ENCODE results near the gene PRIMPOL.

PRIMPOL gene

DNA sequence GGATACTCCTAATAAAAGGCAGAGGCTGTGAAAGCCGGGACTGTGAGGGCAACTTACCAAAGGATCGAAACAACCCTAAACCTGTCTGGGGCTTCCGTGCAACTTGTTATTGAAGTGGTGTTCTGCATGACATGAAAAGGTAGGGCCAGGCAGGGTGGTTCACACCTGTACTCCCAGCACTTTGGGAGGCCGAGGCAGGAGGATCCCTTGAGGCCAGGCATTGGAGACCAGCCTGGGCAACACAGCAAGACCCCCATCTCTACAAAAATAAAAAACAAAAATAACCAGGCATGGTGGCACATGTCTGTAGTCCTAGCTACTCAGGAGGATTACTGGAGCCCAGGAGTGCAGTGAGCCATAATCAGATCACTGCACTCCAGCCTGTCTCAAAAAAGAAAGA, 12.6 kb upstream of the PRIMPOL start:
- 59% methylated on average over 3 of the region's 4 CpGs for WGBS
- Histone ChIP-seq H3K27ac (ENCODE audit: low read length, poor library complexity, severe bottlenecking) (no peak overlapping the region), H3K4me3 (ENCODE audit: insufficient read depth in 1 of 2, low read depth in 1 of 2, low read length in 2 of 2) (no peak overlapping the region), H2BK120ac (ENCODE audit: low read depth, low read length) (no peak overlapping the region), H4K8ac (ENCODE audit: low read length) (no peak overlapping the region), H3K18ac (ENCODE audit: low read depth in 1 of 2, low read length in 2 of 2) (no peak overlapping the region), H2AFZ (ENCODE audit: low read depth, low read length) (no peak overlapping the region), H2BK5ac (ENCODE audit: low read depth, low read length, poor library complexity, severe bottlenecking) (no peak overlapping the region), H3K4me1 (ENCODE audit: control insufficient read depth, insufficient read depth, low read depth, low read length) (peaks cover 2% of the 10 kb centered on the region), H2BK12ac (ENCODE audit: low read length in 2 of 2) (no peak overlapping the region), H3K4me2 (ENCODE audit: low read length, poor library complexity, severe bottlenecking) (no peak overlapping the region), H3K4ac (ENCODE audit: low read depth in 1 of 2, low read length in 2 of 2) (no peak overlapping the region), H3K27me3 (ENCODE audit: control insufficient read depth in 1 of 2, insufficient read depth in 1 of 2, low read length in 2 of 2) (no peaks in the 10 kb centered on the region), H3K23ac (ENCODE audit: low read length in 2 of 2) (no peak overlapping the region), H4K91ac (ENCODE audit: low read length) (no peak overlapping the region), H2BK15ac (ENCODE audit: low read depth, poor library complexity, severe bottlenecking) (no peak overlapping the region), H3K9ac (ENCODE audit: low read length) (no peak overlapping the region), H3K36me3 (ENCODE audit: control insufficient read depth in 1 of 2, insufficient read depth in 2 of 2, low read depth in 1 of 2, low read length in 2 of 2) (peaks cover 23 to 88% of the 10 kb centered on the region in 2 experiments), H3K79me1 (replicated peaks; ENCODE audit: low read length, poor library complexity, severe bottlenecking) (peaks cover 9% of the 10 kb centered on the region), H3K9me3 (ENCODE audit: control insufficient read depth, low read length) (no peaks in the 10 kb centered on the region), H3K14ac (ENCODE audit: low read length in 2 of 2) (no peak overlapping the region), H2AK5ac (ENCODE audit: low read length, severe bottlenecking) (no peak overlapping the region)
- DNase-seq = no peak

DNA sequence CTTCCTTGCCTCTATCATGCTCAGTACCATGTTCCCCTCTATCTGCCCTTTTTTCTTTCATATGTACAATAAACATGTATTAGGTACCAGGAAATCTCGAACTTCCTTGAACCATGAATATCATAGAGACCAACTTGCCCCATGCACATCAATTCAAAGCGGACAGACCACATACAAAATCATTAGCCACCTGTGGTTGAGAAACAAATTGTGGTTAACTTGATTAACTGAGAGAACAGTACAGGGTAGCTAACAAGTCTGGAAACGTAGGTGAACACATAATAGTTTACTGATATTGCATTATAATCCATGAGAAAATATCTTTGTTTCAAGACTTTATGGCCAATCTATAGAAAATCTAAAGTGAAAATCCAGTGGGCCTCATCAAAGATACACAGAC, 8.5 kb upstream of the PRIMPOL start:
- Histone ChIP-seq H3K4ac (ENCODE audit: low read depth in 1 of 2, low read length in 2 of 2) (no peak overlapping the region), H2BK5ac (ENCODE audit: low read depth, low read length, poor library complexity, severe bottlenecking) (no peak overlapping the region), H3K14ac (ENCODE audit: low read length in 2 of 2) (no peak overlapping the region), H3K23ac (ENCODE audit: low read length in 2 of 2) (no peak overlapping the region), H2BK120ac (ENCODE audit: low read depth, low read length) (no peak overlapping the region), H3K9ac (ENCODE audit: low read length) (no peak overlapping the region), H3K4me3 (ENCODE audit: insufficient read depth in 1 of 2, low read depth in 1 of 2, low read length in 2 of 2) (no peak overlapping the region), H3K4me1 (ENCODE audit: control insufficient read depth, insufficient read depth, low read depth, low read length) (peaks cover 4% of the 10 kb centered on the region), H2AFZ (ENCODE audit: low read depth, low read length) (no peak overlapping the region), H3K27ac (ENCODE audit: low read length, poor library complexity, severe bottlenecking) (no peak overlapping the region), H3K27me3 (ENCODE audit: control insufficient read depth in 1 of 2, insufficient read depth in 1 of 2, low read length in 2 of 2) (no peaks in the 10 kb centered on the region), H2BK12ac (ENCODE audit: low read length in 2 of 2) (no peak overlapping the region), H3K79me1 (replicated peaks; ENCODE audit: low read length, poor library complexity, severe bottlenecking) (peaks cover 6% of the 10 kb centered on the region), H2BK15ac (ENCODE audit: low read depth, poor library complexity, severe bottlenecking) (no peak overlapping the region), H3K4me2 (ENCODE audit: low read length, poor library complexity, severe bottlenecking) (no peak overlapping the region), H3K18ac (ENCODE audit: low read depth in 1 of 2, low read length in 2 of 2) (no peak overlapping the region), H4K8ac (ENCODE audit: low read length) (no peak overlapping the region), H3K36me3 (ENCODE audit: control insufficient read depth in 1 of 2, insufficient read depth in 2 of 2, low read depth in 1 of 2, low read length in 2 of 2) (peaks cover 16 to 62% of the 10 kb centered on the region in 2 experiments), H2AK5ac (ENCODE audit: low read length, severe bottlenecking) (no peak overlapping the region), H4K91ac (ENCODE audit: low read length) (no peak overlapping the region), H3K9me3 (ENCODE audit: control insufficient read depth, low read length) (no peaks in the 10 kb centered on the region)
- DNase-seq = no peak
- 100% methylated on average over 2 of the region's 3 CpGs for WGBS

DNA sequence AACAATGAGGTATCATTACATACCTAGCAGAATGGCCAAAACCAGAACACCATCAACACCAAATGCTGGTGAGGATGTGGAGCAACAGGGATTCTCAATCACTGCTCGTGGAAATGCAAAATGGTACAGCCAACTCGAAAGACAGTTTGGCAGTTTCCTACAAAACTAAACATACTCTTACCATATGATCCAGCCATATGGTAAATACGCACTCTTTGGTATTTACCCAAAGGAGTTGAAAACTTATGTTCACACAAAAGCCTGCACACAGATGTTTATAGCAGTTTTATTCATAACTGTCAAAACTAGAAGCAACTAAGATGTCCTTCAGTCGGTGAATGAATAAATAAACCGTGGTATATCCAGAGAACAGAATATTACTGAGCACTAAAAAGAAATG, 8.1 kb upstream of the PRIMPOL start:
- H3K27me3 ChIP-seq (ENCODE audit: control insufficient read depth in 1 of 2, insufficient read depth in 1 of 2, low read length in 2 of 2) = no peaks in the 10 kb centered on the region
- no peak overlapping the region for H2AK5ac ChIP-seq (ENCODE audit: low read length, severe bottlenecking)
- H2BK5ac ChIP-seq (ENCODE audit: low read depth, low read length, poor library complexity, severe bottlenecking) = no peak overlapping the region
- no peak overlapping the region for H3K14ac ChIP-seq (ENCODE audit: low read length in 2 of 2)
- DNase-seq = no peak
- no peak overlapping the region for H3K4ac ChIP-seq (ENCODE audit: low read depth in 1 of 2, low read length in 2 of 2)
- H3K36me3 ChIP-seq (ENCODE audit: control insufficient read depth in 1 of 2, insufficient read depth in 2 of 2, low read depth in 1 of 2, low read length in 2 of 2) = peaks cover 14 to 62% of the 10 kb centered on the region in 2 experiments
- no peak overlapping the region for H3K23ac ChIP-seq (ENCODE audit: low read length in 2 of 2)
- H3K9me3 ChIP-seq (ENCODE audit: control insufficient read depth, low read length) = no peaks in the 10 kb centered on the region
- no peak overlapping the region for H2AFZ ChIP-seq (ENCODE audit: low read depth, low read length)
- no peak overlapping the region for H4K8ac ChIP-seq (ENCODE audit: low read length)
- WGBS = 100% methylated on average over 3 of the region's 5 CpGs
- no peak overlapping the region for H2BK12ac ChIP-seq (ENCODE audit: low read length in 2 of 2)
- no peak overlapping the region for H3K27ac ChIP-seq (ENCODE audit: low read length, poor library complexity, severe bottlenecking)
- H3K4me1 ChIP-seq (ENCODE audit: control insufficient read depth, insufficient read depth, low read depth, low read length) = peaks cover 4% of the 10 kb centered on the region
- H3K18ac ChIP-seq (ENCODE audit: low read depth in 1 of 2, low read length in 2 of 2) = no peak overlapping the region
- H2BK120ac ChIP-seq (ENCODE audit: low read depth, low read length) = no peak overlapping the region
- no peak overlapping the region for H3K4me2 ChIP-seq (ENCODE audit: low read length, poor library complexity, severe bottlenecking)
- H3K79me1 ChIP-seq (replicated peaks; ENCODE audit: low read length, poor library complexity, severe bottlenecking) = peaks cover 6% of the 10 kb centered on the region
- no peak overlapping the region for H3K4me3 ChIP-seq (ENCODE audit: insufficient read depth in 1 of 2, low read depth in 1 of 2, low read length in 2 of 2)
- H4K91ac ChIP-seq (ENCODE audit: low read length) = no peak overlapping the region
- no peak overlapping the region for H3K9ac ChIP-seq (ENCODE audit: low read length)
- no peak overlapping the region for H2BK15ac ChIP-seq (ENCODE audit: low read depth, poor library complexity, severe bottlenecking)

DNA sequence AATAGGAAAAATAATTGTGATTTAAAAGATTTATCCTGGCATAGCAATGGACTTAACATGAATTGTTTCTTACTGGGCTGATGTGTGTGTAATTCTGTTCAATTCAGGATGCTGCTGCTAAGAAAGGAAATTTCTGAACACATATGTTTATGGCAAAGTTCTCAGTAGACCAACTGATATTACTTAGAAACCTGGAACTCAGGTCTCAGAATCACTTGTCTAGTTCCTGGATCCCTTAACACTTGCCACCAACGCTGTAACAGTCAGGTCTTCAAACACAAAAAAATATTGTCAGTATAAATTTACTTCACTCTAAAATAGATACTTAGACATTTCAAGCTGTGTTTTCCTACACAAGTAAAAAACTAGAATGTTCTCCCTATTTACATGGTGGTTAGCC, 5.8 kb upstream of the PRIMPOL start:
- WGBS = 100% methylated on average over 1 of the region's 1 CpG
- H2BK120ac ChIP-seq (ENCODE audit: low read depth, low read length) = no peak overlapping the region
- H3K4ac ChIP-seq (ENCODE audit: low read depth in 1 of 2, low read length in 2 of 2) = no peak overlapping the region
- H2AK5ac ChIP-seq (ENCODE audit: low read length, severe bottlenecking) = no peak overlapping the region
- DNase-seq = no peak
- H3K4me2 ChIP-seq (ENCODE audit: low read length, poor library complexity, severe bottlenecking) = no peak overlapping the region
- no peak overlapping the region for H2BK15ac ChIP-seq (ENCODE audit: low read depth, poor library complexity, severe bottlenecking)
- no peak overlapping the region for H4K91ac ChIP-seq (ENCODE audit: low read length)
- H3K27me3 ChIP-seq (ENCODE audit: control insufficient read depth in 1 of 2, insufficient read depth in 1 of 2, low read length in 2 of 2) = no peaks in the 10 kb centered on the region
- H3K23ac ChIP-seq (ENCODE audit: low read length in 2 of 2) = no peak overlapping the region
- H3K36me3 ChIP-seq (ENCODE audit: control insufficient read depth in 1 of 2, insufficient read depth in 2 of 2, low read depth in 1 of 2, low read length in 2 of 2) = peaks cover 6 to 49% of the 10 kb centered on the region in 2 experiments
- H4K8ac ChIP-seq (ENCODE audit: low read length) = no peak overlapping the region
- H3K14ac ChIP-seq (ENCODE audit: low read length in 2 of 2) = no peak overlapping the region
- peak overlapping the region; percentile 49 for H3K9ac ChIP-seq (ENCODE audit: low read length)
- H3K4me1 ChIP-seq (ENCODE audit: control insufficient read depth, insufficient read depth, low read depth, low read length) = peaks cover 2% of the 10 kb centered on the region
- no peak overlapping the region for H2BK12ac ChIP-seq (ENCODE audit: low read length in 2 of 2)
- no peak overlapping the region for H3K4me3 ChIP-seq (ENCODE audit: insufficient read depth in 1 of 2, low read depth in 1 of 2, low read length in 2 of 2)
- H2BK5ac ChIP-seq (ENCODE audit: low read depth, low read length, poor library complexity, severe bottlenecking) = no peak overlapping the region
- no peak overlapping the region for H2AFZ ChIP-seq (ENCODE audit: low read depth, low read length)
- H3K9me3 ChIP-seq (ENCODE audit: control insufficient read depth, low read length) = no peaks in the 10 kb centered on the region
- H3K27ac ChIP-seq (ENCODE audit: low read length, poor library complexity, severe bottlenecking) = peak overlapping the region; percentile 38
- no peak overlapping the region for H3K18ac ChIP-seq (ENCODE audit: low read depth in 1 of 2, low read length in 2 of 2)
- no peaks in the 10 kb centered on the region for H3K79me1 ChIP-seq (replicated peaks; ENCODE audit: low read length, poor library complexity, severe bottlenecking)

Measured in mesenchymal stem cell (in vitro differentiated cells and primary cell).